Type B pancreatic cell (in vitro differentiated cells): ENCODE measurements around the gene PML. TPM values are rescaled to one million over a fixed set of nuclear protein-coding genes. Genes with fewer than 3 reads are reported as not detected.

ENCODE experiments used
- DNase-seq: peaks from one replicate; pipeline ENCODE4 v3.0.0; 2021; ENCODE audit warnings: mixed read lengths; ENCODE audit not compliant: unreplicated experiment; ENCODE audit errors: extremely low spot score
- H3K27ac Mint-ChIP-seq: 2 replicates; pipeline ENCODE4 v1.8.0; 2021; ENCODE audit warnings: mild to moderate bottlenecking, mixed read lengths
- H3K27me3 Mint-ChIP-seq: 2 replicates; pipeline ENCODE4 v1.8.0; 2021; ENCODE audit warnings: mixed read lengths
- H3K36me3 Mint-ChIP-seq: 2 replicates; pipeline ENCODE4 v1.8.0; 2021; ENCODE audit warnings: mixed read lengths
- H3K4me1 Mint-ChIP-seq: one replicate; pipeline ENCODE4 v1.8.0; 2021; ENCODE audit warnings: mixed read lengths; ENCODE audit not compliant: unreplicated experiment
- H3K4me3 Mint-ChIP-seq: 2 replicates; pipeline ENCODE4 v1.8.0; 2021; ENCODE audit warnings: mild to moderate bottlenecking, mixed read lengths
- H3K9me3 Mint-ChIP-seq: 2 replicates; pipeline ENCODE4 v1.8.0; 2021; ENCODE audit warnings: mixed read lengths
- total RNA-seq: library from RNA; stranded (reverse); gene quantifications from 2 replicates; pipeline ENCODE4 v1.2.1, GENCODE V29; 2021; ENCODE audit warnings: low replicate concordance
- TF ChIP-seq, protein P1 (sequence below): fragments of 200-600 bp; sonication (generic); conservative IDR thresholded peaks from 2 replicates; pipeline ENCODE4 v1.5.0; 2021; ENCODE audit warnings: antibody characterized with exemption, mild to moderate bottlenecking

PML gene
- total RNA-seq, 1 donor from 2014 or later: 29.8 TPM

- Mint-ChIP-seq H3K27ac (peak overlapping the region; percentile 63), H3K9me3 (no peaks in the 10 kb centered on the region), H3K4me3 (peak overlapping the region; percentile 83), H3K36me3 (no peaks in the 10 kb centered on the region), H3K4me1 (peaks cover 22% of the 10 kb centered on the region), H3K27me3 (no peaks in the 10 kb centered on the region)
- DNase-seq: no peak
- TF ChIP-seq, protein P1, sequence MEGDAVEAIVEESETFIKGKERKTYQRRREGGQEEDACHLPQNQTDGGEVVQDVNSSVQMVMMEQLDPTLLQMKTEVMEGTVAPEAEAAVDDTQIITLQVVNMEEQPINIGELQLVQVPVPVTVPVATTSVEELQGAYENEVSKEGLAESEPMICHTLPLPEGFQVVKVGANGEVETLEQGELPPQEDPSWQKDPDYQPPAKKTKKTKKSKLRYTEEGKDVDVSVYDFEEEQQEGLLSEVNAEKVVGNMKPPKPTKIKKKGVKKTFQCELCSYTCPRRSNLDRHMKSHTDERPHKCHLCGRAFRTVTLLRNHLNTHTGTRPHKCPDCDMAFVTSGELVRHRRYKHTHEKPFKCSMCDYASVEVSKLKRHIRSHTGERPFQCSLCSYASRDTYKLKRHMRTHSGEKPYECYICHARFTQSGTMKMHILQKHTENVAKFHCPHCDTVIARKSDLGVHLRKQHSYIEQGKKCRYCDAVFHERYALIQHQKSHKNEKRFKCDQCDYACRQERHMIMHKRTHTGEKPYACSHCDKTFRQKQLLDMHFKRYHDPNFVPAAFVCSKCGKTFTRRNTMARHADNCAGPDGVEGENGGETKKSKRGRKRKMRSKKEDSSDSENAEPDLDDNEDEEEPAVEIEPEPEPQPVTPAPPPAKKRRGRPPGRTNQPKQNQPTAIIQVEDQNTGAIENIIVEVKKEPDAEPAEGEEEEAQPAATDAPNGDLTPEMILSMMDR: no peak
Measured at GRCh38 chr15:73991260-73991659, 3.3 kb upstream of the PML start.

DNA sequence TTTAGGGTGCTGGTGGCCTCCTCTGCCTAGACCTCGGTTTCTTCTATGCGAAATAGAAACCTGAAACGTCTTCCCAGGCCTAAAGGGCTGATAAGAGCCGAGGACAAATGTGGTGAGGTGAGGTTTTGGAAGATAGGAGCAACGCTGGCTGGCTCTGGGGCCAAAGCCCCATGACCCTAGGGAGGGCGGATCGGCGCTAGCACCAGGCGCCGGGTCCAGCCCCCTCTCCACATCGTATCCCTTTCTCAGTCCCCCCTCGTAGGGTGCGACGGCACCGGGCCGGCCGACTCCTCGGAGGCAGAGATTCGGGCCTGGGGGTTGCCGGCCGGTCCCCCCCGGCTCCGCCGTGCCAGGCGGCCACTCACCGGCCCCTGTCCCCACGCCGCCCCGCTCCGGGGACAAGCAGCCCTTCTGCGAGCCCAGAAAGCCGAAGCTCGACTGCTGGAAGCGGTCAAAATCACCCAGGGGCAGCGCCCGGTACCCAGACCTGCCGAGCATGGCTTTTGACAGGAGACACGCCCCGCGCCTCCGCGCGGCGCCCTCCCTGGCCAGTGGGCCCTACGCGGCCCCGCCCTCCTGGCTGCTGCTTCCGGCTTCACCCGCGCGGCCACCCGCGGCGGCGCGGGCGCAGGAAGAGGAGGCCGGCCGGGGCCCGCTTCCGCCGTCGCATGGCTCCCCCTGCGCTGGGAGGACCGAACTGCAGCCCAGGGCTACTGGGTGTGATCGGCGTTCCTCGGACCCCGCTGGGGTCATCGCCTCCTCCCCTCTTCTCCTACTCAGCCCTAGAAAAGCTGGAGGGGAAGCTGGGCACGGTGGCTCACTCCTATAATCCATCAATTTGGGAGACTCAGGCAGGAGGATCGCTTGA is 2.6 kb upstream of the PML start, which contains the start of gene STOML1:
Gene STOML1 (minus strand): TSS at position 570 of the 868 bp plus-strand sequence. CDS start 72 bp downstream, at position 498.
- no peaks in the 10 kb centered on the region for H3K36me3 Mint-ChIP-seq
- peaks cover 21% of the 10 kb centered on the region for H3K4me1 Mint-ChIP-seq
- TF ChIP-seq, protein P1: peak; percentile 93
- H3K9me3 Mint-ChIP-seq: no peaks in the 10 kb centered on the region
- H3K27ac Mint-ChIP-seq: peak within 1 kb of the TSS; percentile 63
- peak within 1 kb of the TSS; percentile 83 for H3K4me3 Mint-ChIP-seq
- no peaks in the 10 kb centered on the region for H3K27me3 Mint-ChIP-seq
- DNase-seq: peak; percentile 98

GRCh38 chr15:73992594-73992898 is 2.0 kb upstream of the PML start:
- no peak for DNase-seq
- Mint-ChIP-seq H3K27ac (no peak overlapping the region), H3K4me1 (peaks cover 21% of the 10 kb centered on the region)

DNA sequence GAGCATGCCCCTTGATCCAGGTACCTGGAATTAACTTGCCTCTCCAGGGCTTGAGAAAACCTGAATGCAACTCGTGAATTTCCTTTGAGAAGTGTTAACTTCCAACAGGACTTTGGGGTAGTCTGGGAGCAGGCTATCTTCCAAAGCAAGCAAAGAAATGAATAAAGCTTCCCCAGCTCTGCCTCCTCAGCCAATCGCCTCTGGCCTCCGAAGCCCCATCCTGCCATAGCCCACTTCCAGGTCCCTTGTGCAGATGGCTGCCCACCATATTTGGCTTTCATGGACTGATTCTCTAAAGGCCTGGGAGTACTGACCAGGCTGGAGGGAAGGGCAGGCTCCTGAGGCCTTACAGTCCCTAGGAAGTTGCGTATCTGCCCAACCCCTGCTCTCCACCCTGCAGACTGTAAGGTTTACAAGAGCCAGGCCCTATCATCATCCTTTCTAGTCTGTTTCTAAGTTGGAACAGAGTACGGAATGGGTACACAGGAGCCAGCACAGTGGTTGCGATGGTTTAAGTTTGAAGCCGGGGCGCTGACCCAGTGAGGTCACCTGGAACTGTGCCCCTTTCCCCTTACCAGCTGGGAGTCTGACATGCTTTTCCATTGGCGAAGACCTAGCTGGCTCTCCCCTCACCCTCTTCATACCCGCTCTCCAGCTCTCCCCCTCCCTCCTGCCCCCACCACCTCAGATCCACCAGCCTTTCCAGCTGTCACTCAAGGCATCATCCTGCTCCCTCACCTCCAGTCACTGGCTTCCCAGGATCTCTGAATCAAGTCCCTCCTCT is 1.1 kb upstream of the PML start:
- no peaks in the 10 kb centered on the region for H3K9me3 Mint-ChIP-seq
- H3K36me3 Mint-ChIP-seq: peaks cover 4% of the 10 kb centered on the region
- H3K27me3 Mint-ChIP-seq: no peaks in the 10 kb centered on the region
- H3K4me3 Mint-ChIP-seq: peak overlapping the region; percentile 95
- peaks cover 21% of the 10 kb centered on the region for H3K4me1 Mint-ChIP-seq
- TF ChIP-seq, protein P1: no peak
- DNase-seq: no peak
- peak overlapping the region; percentile 87 for H3K27ac Mint-ChIP-seq

More at GRCh38 chr15:73992594-73992898, 2.0 kb upstream of the PML start:
- Mint-ChIP-seq H3K9me3 (no peaks in the 10 kb centered on the region), H3K4me3 (peak overlapping the region; percentile 77), H3K27me3 (no peaks in the 10 kb centered on the region), H3K36me3 (peaks cover 3% of the 10 kb centered on the region)
- TF ChIP-seq, protein P1: no peak

DNA sequence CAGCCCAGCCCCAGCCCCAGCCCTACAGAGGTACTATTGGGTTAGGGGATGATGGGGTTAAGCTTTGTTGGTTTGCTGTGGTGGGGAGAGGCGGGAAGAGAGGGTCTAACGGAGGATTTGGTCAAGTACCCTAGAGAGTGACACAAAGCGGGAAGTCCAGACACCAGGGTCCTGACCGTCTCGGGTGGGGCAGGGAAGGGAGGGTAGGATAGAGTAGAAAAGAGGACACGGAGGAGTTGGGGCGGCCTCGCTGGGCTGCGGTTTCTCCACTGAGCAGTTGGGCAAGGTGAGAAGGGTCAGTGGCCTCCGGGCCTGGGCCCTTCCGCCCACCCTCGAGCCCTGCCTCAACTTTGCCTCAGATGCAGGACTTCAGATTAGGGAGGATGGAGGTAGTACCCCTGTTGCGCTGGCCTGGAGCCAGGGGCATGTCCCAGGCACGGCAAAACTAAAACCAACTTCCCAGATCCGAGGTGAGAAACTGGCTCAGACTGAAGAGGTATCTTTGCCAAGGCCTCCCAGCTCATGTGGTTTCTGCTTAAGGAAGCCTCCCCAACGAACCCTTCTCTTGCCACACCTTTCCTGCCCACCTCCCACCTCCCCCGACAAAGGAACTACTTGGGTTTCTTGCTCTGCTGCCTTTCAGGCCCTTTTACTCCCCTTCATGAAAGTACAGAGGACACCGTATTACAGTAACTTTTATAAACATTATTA is 551 bp downstream of the PML start:
- peaks cover 21% of the 10 kb centered on the region for H3K4me1 Mint-ChIP-seq
- DNase-seq: no peak
- peaks cover 4% of the 10 kb centered on the region for H3K36me3 Mint-ChIP-seq
- H3K9me3 Mint-ChIP-seq: no peaks in the 10 kb centered on the region
- TF ChIP-seq, protein P1: no peak
- H3K27me3 Mint-ChIP-seq: no peaks in the 10 kb centered on the region
- peak overlapping the region; percentile 95 for H3K4me3 Mint-ChIP-seq
- peak overlapping the region; percentile 87 for H3K27ac Mint-ChIP-seq
